ENCODE results near the gene SHE.
"Not testable (repeated sequence)": the region's sequence is repeated elsewhere in the genome, so short reads cannot be mapped to it uniquely, and the experiment has no call there.

SHE gene

GRCh38 chr1:154512760-154513159 lies 10.5 kb upstream of the SHE start:
- no peak for DNase-seq

GRCh38 chr1:154503898-154504297 lies 1.7 kb upstream of the SHE start:
- DNase-seq: no peak

- no peak for DNase-seq
Observed at GRCh38 chr1:154502744-154503115, 518 bp upstream of the SHE start.

GRCh38 chr1:154501423-154502065 lies 668 bp downstream of the SHE start:
- no peak for DNase-seq

DNA sequence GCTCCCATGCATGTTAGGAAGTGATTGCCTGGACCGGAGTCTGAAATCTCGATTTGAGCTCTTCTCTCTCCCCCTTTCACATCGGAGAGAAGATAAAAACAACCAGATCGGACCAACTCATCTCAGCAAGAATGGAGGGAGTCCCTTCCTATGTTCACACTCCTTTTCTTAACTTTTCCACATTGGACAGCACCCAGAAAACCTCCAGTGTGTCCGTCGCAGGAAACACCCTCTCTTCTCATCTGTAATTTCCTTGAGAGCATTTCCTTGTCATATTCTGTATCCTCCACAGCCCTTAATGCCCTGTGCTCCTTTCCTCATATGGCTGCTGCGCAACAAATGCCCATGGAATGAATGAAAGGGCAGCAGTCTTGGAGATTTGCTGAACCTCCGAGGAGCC lies 1.7 kb downstream of the SHE start:
- DNase-seq: no peak

DNA sequence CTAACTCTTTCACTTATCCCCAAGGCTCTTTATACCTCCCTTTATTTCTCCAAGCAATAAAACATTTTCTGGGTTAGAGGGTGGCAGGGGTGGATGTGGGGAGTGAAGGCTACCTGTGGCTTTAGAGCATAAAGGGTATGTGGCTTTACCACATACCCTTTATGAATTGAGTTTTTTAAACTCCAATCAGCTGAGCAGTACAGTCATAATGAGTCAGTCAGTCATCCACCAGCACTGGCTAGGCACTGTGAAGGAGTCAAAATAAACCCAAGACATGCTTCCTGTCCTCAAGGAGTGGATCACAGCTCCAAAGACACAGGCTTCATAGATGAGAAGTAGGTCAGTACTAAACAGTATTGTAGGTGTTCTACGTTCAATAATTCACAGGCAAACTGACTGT lies 2.8 kb downstream of the SHE start:
- no peak for DNase-seq

DNA sequence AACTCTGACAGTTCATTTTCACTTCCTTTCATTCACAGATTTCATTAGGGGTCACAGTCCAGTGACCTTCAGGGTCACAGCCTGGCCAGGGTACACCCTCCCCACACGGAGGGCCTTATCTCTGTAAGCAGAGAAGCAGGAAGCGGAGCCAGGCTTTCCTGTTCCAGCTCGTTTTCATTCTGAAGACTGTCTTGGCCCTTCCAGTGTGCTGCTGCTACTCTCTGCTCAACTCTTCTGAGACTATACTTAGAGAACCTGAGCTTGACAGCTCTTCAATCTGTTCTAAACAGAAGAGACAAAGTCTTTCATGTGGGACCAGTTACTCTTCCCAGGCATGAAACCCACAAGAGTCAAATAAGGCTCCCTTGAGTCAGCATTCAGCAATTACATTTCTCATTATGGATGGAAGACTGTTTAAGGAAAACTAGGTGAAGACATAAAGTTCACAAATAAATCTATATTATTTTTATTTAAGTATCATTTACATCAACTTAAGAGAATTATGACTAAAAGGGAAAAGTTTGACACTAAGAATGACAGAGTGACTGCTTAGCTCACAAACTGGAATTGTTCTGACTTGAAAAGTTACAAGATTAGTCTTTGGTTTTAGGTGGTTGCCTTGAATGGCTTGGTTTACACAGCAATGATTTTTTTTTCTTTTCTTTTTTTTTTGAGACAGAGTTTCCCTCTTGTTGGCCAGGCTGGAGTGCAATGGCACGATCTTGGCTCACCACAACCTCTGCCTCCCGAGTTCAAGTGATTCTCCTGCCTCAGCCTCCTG lies 5.0 kb downstream of the SHE start:
- DNase-seq: no peak

GRCh38 chr1:154496383-154496782 lies 5.8 kb downstream of the SHE start:
- no peak for DNase-seq

GRCh38 chr1:154495496-154496273 lies 6.5 kb downstream of the SHE start:
- DNase-seq: no peak

GRCh38 chr1:154493276-154493675 lies 8.9 kb downstream of the SHE start:
- peak in 1 of 3 experiments; percentile 17 for DNase-seq

DNA sequence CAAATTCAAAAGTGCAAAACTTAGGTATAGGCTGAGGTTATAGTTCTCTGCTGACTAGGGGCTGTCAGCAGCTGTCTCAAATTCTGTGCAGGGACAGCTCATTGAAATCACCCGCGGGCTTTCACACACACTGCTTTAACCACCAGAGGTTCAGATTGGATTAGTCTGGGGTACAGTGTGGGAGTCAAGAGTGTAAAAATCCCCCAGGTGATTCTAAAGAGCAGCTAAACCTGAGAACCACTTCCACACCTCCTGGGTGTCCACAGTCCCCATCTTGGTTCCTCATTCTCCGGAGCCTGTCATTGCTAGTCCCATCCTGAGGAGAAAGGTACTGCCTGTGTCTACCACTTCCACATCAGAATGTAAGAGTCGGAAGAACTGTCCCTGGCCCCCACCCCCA lies 10.1 kb downstream of the SHE start:
- no peak for DNase-seq

- DNase-seq: no peak
Observed at GRCh38 chr1:154490317-154490716, 11.9 kb downstream of the SHE start.

DNA sequence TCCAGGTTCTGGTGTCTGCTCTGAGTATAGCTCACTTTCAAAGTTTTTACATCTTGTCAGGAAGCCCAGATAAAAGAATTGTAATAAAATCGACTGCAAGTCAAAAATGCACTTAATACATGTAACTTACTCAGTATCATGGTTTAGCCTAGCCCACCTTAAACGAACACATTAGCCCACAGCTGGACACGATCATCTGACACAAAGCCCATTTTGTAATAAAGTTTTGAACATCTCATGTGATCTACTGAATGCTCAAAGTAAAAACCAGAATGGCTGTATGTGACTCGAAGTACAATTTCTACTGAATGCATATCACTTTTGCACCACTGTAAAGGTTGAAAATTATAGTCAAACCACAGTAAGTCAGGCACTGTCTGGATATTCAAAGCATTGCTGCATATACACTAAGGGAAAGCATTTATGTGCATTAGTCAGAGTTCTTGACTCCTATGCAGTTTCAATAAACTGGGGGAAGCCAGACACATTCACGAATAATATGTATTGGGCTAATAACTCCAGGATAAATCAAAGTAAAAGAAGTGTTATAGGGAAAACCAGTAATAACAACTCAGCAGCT lies 12.4 kb downstream of the SHE start:
- DNase-seq: no peak

DNA sequence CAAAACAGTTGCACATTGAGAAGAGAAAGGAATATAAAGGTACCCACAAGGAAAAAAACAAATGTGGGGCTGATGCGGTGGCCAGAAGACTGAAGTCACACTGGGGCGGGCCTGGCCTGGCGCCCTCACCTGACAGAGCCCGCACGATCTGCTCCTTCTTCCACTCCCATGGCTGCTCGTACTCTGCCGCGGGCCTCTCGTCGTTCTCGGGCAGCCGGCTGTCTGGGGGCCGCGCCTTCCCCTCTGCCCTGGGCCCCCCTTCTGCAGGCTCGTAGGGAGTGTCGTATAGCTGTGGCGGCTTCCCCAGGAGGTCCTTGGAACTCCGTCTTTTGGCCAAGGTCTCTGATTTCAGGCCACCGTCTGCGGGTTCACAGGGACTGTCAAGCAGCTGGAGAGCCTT lies 13.3 kb downstream of the SHE start:
- DNase-seq: no peak

DNA sequence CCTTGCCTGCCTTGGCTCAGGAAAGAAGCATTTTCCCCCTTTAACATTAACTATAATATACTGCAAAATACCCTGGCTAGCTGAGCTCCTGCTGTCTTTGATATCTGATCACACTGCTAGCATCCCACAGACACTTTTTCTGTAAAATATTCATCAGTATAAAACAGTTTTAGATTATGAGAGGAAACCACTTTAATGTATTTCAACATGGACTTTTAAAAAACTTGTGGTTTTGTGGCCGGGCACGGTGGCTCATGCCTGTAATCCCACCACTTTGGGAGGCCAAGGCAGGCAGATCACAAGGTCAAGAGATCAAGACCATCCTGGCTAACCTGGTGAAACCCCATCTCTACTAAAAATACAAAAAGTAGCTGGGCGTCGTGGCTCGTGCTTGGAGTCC lies 15.5 kb downstream of the SHE start:
- DNase-seq: not testable (repeated sequence)

DNA sequence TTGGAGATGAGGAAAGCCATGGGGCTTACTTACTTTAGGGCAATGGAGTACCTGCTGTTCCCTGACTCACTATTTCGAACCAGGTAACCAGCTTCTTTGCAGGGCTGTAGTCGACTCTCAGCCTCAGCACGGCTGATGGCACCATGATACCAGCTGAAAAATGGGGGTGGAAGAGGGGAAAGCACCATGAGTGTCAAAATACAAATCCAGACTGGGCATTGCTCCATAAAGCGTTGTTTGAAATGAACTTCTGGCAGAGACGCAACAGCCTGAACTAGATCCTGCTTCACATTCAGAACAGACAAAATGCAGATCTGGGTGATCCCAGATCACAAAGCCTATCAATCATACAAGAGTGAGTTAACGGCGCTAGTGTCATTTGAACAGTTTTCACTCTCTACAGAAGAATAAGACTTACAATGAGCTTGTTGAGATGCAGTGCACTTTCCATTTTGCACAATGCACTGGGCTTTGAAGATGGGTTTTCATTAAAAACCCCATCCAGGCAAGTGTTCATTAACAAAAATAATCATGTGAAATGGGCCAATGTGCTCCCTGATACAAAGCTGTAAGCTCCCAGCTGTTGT lies 16.2 kb downstream of the SHE start:
- no peak for DNase-seq

DNA sequence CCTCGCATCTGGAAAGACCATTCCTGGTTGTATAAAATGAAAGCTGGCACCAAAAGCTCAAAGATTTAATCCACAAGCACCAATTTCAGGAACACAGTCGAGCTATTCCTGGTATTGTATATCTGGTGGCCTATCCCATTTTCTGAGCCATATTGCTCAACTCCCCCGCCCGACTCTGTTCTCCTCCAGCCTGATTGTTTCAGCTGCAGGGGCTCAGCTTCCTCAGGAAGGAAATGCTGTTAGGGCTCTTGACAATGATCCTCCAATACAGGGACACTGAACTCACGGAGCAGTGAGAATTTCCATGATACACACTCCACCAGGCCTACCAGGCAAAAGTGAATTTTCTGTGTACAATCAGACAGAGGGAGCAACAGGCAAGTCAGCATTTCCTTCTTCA lies 17.1 kb downstream of the SHE start:
- no peak for DNase-seq

- DNase-seq: peak in 1 of 3 experiments; percentile 25
Observed at GRCh38 chr1:154483941-154484803, 18.0 kb downstream of the SHE start.

DNA sequence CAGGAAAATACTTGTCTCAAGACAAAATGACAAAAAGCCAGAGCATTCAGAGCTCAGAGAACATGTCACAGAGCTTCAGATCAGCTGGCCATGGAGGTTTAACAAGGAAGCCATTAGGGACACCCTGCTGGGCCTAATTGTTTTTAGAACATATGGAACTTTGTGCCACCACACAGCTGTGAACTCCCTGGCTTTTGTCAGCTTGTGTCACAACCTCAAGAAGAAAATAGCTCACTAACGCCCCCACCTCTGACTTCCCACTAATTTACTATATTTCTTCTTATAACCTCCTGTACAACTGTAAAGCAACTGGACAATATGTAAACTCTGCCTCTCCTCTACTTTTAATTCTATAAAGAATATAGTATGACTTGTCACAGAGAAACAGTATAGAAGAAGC lies 21.2 kb downstream of the SHE start:
- DNase-seq: peak in 2 of 3 experiments; percentile 45 to 84

DNA sequence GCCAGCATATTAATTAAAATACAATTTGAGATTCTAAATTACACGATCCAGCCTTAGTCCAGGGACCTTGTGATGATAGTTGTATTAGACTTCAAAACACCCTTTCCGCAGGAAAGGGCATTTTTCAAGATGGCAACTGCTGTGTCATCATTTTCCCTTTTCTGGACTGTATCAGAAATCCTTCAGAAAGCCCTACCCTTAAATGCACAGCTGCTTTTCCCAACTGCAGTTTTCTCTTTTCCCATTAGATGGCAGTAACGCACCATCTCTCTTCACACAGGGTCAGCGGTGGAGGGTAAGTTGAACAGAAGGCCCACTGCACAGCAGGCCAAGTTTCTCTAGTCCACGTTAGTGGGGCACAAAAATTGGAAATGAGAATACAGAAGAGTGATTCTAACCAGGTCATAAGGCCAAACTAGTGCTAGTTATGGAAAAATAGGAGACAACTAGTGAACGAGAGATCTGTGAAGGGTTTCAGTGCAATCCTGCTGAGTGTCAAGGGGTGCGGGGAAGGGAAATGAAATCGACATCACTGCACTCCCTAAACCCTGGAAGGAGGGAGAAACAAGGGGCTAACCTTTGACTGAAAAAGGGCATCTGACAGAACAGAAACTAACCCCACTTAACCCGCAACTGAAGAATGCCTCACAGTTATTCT lies 22.3 kb downstream of the SHE start:
- DNase-seq: peak; percentile 80 to 95 (median 94)

- no peak for DNase-seq
Observed at GRCh38 chr1:154478639-154479038, 23.6 kb downstream of the SHE start.

GRCh38 chr1:154478013-154478412 lies 24.2 kb downstream of the SHE start:
- no peak for DNase-seq

Measured in NCI-H1417 (cell line).